Peyer's patch (tissue), 4 donors: Measurements from ENCODE around the gene CORO2A.

Experiments
- CTCF ChIP-seq, 6 experiments: fragments of 450-650 bp in 4 of 6; fragments of 200-600 bp in 2 of 6; sonication (generic) in 1 of 6; IDR thresholded peaks; one replicate each; pipeline ENCODE4 v1.5.1; 2017 to 2019; ENCODE audit warnings: antibody characterized with exemption in 6 of 6, mild to moderate bottlenecking in 3 of 6, moderate library complexity in 1 of 6
- POLR2A ChIP-seq, 2 donors: fragments of 450-650 bp; IDR thresholded peaks; one replicate each; pipeline ENCODE4 v1.5.1; 2017; ENCODE audit warnings: antibody characterized with exemption in 2 of 2, mild to moderate bottlenecking in 2 of 2, moderate library complexity in 2 of 2

- no peak for TF ChIP-seq CTCF (IDR thresholded peaks at IDR 0.05)
- no peak for TF ChIP-seq POLR2A (IDR thresholded peaks at IDR 0.05)
Observed at GRCh38 chr9:98240475-98240874, 48.0 kb upstream of the CORO2A start.
